ENCODE data around the gene MYRF.

The MYRF gene

GRCh38 chr11:61752117-61752924, at the start of gene MYRF:
TSS of gene MYRF (plus strand) at chr11:61752636. CDS start at chr11:61752745, 109 bp downstream.
- FAIRE-seq: no peak

GRCh38 chr11:61702701-61703312, 49.6 kb upstream of the MYRF start:
- FAIRE-seq: no peak

GRCh38 chr11:61704838-61705237, 47.6 kb upstream of the MYRF start:
- no peak for FAIRE-seq

- FAIRE-seq: no peak
These were observed 45.7 kb upstream of the MYRF start for GRCh38 chr11:61706452-61707400.

GRCh38 chr11:61707574-61707973, 44.9 kb upstream of the MYRF start:
- no peak for FAIRE-seq

- no peak for FAIRE-seq
These were observed 43.3 kb upstream of the MYRF start for GRCh38 chr11:61709110-61709509.

GRCh38 chr11:61709572-61709971, 42.9 kb upstream of the MYRF start:
- no peak for FAIRE-seq

- no peak for FAIRE-seq
These were observed 42.4 kb upstream of the MYRF start for GRCh38 chr11:61710019-61710418.

GRCh38 chr11:61711037-61711436, 41.4 kb upstream of the MYRF start:
- FAIRE-seq: no peak

- FAIRE-seq: peak; percentile 49
These were observed 40.9 kb upstream of the MYRF start for GRCh38 chr11:61711498-61711897.

GRCh38 chr11:61712314-61712713, 40.1 kb upstream of the MYRF start:
- FAIRE-seq: no peak

- FAIRE-seq: no peak
These were observed 39.6 kb upstream of the MYRF start for GRCh38 chr11:61712846-61713245.

- no peak for FAIRE-seq
These were observed 39.0 kb upstream of the MYRF start for GRCh38 chr11:61713464-61713863.

- no peak for FAIRE-seq
These were observed 38.5 kb upstream of the MYRF start for GRCh38 chr11:61713906-61714305.

- no peak for FAIRE-seq
These were observed 38.1 kb upstream of the MYRF start for GRCh38 chr11:61714316-61714715.

GRCh38 chr11:61714916-61715315, 37.5 kb upstream of the MYRF start:
- FAIRE-seq: no peak

GRCh38 chr11:61715867-61716266, 36.6 kb upstream of the MYRF start:
- no peak for FAIRE-seq

GRCh38 chr11:61716478-61717285, 35.8 kb upstream of the MYRF start:
- no peak for FAIRE-seq

- FAIRE-seq: no peak
These were observed 35.0 kb upstream of the MYRF start for GRCh38 chr11:61717286-61718033.

- no peak for FAIRE-seq
These were observed 34.3 kb upstream of the MYRF start for GRCh38 chr11:61718046-61718531.

GRCh38 chr11:61718621-61719302, 33.7 kb upstream of the MYRF start:
- FAIRE-seq: no peak
